Measurements from ENCODE around the gene TUB.

The TUB gene

DNA sequence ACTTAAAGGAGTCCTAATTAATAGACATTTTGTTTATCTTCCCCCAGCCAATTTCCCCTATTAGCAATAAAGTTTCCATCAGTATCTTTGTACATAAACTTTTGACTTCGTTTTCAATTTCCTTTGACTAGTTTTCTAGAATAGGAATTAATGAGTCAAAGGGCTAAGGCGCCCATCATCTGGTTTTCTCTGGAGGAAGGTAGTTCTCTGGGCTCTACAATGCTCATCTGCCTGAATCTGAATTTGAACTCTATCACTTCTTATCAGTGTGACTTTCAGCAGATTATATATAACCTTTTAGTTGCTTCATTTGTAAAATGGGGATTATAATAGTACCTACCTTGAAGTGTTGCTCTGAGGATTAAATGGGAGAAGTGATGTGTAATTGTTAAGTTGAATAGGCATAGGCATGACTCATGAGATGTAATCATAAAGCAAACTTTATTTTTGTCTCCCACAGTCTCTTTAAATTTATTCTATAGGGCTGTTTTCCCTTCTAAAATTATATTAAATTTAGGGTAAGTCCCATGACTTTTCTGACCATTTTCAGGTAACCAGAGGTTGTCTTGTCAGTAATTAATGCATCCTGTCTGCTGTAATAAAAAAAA is 5.8 kb upstream of the TUB start:
- peaks cover 6% of the 10 kb centered on the region for H3K4me1 Mint-ChIP-seq
- H3K27ac Mint-ChIP-seq = no peak overlapping the region
- no peak overlapping the region for H3K4me3 Mint-ChIP-seq
- no peaks in the 10 kb centered on the region for H3K36me3 Mint-ChIP-seq (ENCODE audit: low read depth)
- H3K9me3 Mint-ChIP-seq = no peaks in the 10 kb centered on the region
- no peak for TF ChIP-seq CTCF (IDR thresholded peaks at IDR 0.05; ENCODE audit: unreplicated experiment in 3 of 3)
- peaks cover 53% of the 10 kb centered on the region for H3K27me3 Mint-ChIP-seq (ENCODE audit: low read depth)

DNA sequence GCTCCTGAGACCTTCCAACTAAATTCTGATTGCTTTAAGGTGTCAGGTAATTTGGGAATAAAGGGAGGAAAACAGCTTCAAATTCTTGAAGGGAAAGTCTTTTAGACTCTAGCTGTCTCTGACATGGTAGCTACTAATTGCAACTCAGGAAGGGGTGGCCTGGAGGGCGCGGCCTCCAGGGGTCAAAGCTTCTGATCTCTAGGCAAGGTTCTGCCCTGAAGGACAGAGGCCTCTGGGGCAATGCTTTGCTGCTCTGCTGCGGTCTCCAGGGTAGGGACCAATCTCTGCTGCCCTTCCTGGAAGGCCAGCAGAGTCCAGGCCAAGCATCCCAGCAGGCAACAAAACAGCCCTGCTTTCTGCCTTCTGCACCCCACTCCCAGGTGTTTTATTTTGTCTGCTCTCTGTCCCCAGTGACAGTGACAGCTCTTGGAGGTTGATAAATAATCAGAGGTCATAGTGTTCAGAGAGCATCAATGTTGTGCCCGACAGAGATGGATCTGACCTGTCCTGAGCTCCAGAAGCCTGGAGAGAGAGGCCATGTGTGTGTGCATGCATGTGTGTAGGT is 1.8 kb upstream of the TUB start:
- H3K27me3 Mint-ChIP-seq (ENCODE audit: low read depth) = peaks cover 20% of the 10 kb centered on the region
- no peaks in the 10 kb centered on the region for H3K36me3 Mint-ChIP-seq (ENCODE audit: low read depth)
- H3K4me3 Mint-ChIP-seq = peak overlapping the region; percentile 73 to 82 (median 82)
- H3K4me1 Mint-ChIP-seq = peaks cover 28% of the 10 kb centered on the region
- H3K9me3 Mint-ChIP-seq = no peaks in the 10 kb centered on the region
- H3K27ac Mint-ChIP-seq = no peak overlapping the region
- no peak for TF ChIP-seq CTCF (IDR thresholded peaks at IDR 0.05; ENCODE audit: unreplicated experiment in 3 of 3)

- Mint-ChIP-seq H3K4me1 (peaks cover 36% of the 10 kb centered on the region), H3K27ac (peak overlapping the region; percentile 32 to 91 (median 66)), H3K27me3 (ENCODE audit: low read depth) (peaks cover 19% of the 10 kb centered on the region), H3K36me3 (ENCODE audit: low read depth) (no peaks in the 10 kb centered on the region), H3K9me3 (no peaks in the 10 kb centered on the region), H3K4me3 (peak overlapping the region; percentile 82 to 95 (median 93))
- no peak for TF ChIP-seq CTCF (IDR thresholded peaks at IDR 0.05; ENCODE audit: unreplicated experiment in 3 of 3)
Observed at GRCh38 chr11:8080069-8080670, 841 bp upstream of the TUB start.

DNA sequence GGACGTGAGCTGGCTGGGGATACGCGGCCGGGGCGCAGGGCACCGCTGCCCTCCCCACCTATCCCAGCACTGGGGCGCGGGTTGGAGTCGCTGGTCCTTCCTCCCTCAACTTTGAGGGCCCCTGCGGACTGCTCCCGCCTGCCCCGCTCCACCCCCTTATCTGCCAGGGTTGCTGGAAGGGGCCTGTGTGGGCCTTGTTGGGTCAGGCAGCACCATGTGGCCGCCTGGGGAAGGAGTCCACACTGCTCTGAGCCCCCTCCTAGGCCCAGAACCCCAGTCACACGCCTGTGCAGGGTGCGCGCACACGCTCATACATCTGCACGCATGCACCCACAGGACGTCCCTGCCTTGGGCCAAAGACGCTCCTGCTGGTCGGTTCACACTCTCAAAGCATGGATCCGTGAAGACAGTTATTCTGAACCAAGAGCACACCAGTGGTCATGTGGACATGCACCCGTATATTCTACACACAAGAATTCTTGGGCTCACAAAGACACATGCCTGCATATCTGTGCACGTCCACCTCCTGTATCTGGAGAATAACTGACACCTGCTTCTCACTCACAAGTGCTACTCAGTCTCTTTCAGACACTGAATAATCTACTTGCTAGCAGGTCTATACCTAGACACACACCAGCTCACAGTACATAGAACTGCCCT is 710 bp downstream of the TUB start:
- H3K36me3 Mint-ChIP-seq (ENCODE audit: low read depth) = no peaks in the 10 kb centered on the region
- peaks cover 20% of the 10 kb centered on the region for H3K27me3 Mint-ChIP-seq (ENCODE audit: low read depth)
- H3K27ac Mint-ChIP-seq = peak overlapping the region; percentile 50 to 84 (median 77)
- H3K9me3 Mint-ChIP-seq = no peaks in the 10 kb centered on the region
- H3K4me1 Mint-ChIP-seq = peaks cover 50% of the 10 kb centered on the region
- TF ChIP-seq CTCF (IDR thresholded peaks at IDR 0.05; ENCODE audit: unreplicated experiment in 3 of 3) = no peak
- H3K4me3 Mint-ChIP-seq = peak overlapping the region; percentile 81 to 91 (median 91)

- peak overlapping the region; percentile 62 to 84 (median 77) for H3K27ac Mint-ChIP-seq
- H3K9me3 Mint-ChIP-seq = no peaks in the 10 kb centered on the region
- H3K4me1 Mint-ChIP-seq = peaks cover 54% of the 10 kb centered on the region
- peaks cover 20% of the 10 kb centered on the region for H3K27me3 Mint-ChIP-seq (ENCODE audit: low read depth)
- no peak for TF ChIP-seq CTCF (IDR thresholded peaks at IDR 0.05; ENCODE audit: unreplicated experiment in 3 of 3)
- peak overlapping the region; percentile 81 to 91 (median 91) for H3K4me3 Mint-ChIP-seq
- H3K36me3 Mint-ChIP-seq (ENCODE audit: low read depth) = no peaks in the 10 kb centered on the region
Observed at GRCh38 chr11:8082391-8083087, 1.5 kb downstream of the TUB start.

Measured in nephron (organoid).